GM19467 (cell line): Measurements from ENCODE around the gene AHRR.
"Not testable (repeated sequence)": the region's sequence is repeated elsewhere in the genome, so short reads cannot be mapped to it uniquely, and the experiment has no call there.

Experiments used
- ATAC-seq: cut with Tn5 transposase; IDR thresholded peaks from one replicate; pipeline ENCODE4 v1.9.1; 2021; ENCODE audit warnings: mild to moderate bottlenecking, moderate library complexity; ENCODE audit not compliant: unreplicated experiment

Gene AHRR

DNA sequence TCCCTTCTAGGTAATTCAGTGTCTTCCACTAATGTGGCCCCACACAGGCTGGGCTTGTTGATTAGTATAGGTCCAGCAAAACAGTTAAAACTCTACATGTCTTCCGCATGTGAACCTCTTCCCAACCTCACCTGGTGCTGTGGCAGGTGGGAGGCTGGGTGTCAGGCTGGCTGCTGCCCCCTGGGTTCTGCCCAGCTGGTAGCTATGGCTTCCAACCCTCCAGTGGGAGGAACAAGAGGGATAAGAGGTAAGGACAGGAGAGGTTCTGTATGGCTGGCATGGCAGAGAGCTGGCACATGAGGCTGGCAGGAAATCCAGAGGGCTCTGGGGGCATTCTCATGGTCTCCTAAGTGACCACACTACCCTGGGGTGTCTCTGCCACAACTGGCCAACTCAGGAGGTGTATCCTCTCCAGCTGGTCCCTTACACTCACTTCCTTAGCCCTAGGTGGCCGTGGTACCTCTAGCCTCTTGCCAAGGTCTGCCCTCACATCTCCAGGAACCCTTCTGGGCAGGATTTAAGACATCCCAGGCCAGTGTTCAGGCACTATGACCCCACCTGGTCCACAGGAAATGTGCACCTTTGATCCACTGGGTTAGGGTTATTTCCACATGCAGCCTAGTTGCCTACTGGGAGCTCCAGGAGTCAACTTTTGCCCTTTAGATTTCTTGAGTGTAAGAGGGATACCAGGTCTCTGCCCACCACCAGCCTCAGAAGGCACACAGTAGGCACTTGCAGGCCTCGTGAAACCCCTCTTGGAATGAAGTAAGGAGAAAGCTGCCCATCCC is 41.7 kb downstream of the AHRR start:
- no peak for ATAC-seq

GRCh38 chr5:364497-364896 is 43.0 kb downstream of the AHRR start:
- no peak for ATAC-seq

DNA sequence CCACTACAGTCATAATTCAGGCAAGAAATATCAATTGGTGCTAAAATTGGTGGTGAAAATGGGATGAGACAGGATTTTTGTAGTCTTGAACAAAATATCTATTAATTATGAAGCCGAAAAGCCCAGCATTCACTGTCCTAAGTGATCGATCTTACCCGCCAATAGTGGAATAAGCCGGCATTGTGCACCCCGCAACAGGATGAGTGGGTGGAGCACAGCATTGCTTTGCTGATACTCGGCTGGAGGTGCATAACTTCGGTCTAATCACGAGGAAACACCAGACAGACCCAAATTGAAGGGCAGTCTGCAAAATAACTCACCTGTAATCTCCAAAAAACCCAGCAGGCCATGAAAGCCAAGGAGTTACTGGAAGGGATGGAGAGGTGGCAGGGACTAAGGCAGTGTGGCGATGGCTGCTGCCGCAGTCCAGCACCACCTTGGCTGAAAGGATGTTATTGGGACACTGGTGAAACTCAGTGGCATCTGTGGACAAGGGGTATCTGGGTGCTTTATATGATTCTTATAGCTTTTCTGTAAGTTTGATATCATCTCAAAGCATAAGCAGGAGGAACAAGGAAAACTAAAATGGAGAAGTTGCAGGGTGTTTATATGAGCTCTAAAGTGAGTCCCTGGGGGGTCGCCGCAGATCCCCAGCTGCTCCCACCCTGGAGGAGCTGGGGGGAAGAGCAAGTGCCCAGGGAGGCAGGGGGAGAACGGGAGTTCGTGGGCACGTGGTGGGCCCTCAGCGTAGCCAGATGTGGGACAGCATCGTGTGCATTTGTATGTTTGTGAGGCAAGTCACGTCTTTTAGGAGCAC is 45.2 kb downstream of the AHRR start:
- ATAC-seq: no peak

GRCh38 chr5:367358-368130 is 46.0 kb downstream of the AHRR start:
- no peak for ATAC-seq

DNA sequence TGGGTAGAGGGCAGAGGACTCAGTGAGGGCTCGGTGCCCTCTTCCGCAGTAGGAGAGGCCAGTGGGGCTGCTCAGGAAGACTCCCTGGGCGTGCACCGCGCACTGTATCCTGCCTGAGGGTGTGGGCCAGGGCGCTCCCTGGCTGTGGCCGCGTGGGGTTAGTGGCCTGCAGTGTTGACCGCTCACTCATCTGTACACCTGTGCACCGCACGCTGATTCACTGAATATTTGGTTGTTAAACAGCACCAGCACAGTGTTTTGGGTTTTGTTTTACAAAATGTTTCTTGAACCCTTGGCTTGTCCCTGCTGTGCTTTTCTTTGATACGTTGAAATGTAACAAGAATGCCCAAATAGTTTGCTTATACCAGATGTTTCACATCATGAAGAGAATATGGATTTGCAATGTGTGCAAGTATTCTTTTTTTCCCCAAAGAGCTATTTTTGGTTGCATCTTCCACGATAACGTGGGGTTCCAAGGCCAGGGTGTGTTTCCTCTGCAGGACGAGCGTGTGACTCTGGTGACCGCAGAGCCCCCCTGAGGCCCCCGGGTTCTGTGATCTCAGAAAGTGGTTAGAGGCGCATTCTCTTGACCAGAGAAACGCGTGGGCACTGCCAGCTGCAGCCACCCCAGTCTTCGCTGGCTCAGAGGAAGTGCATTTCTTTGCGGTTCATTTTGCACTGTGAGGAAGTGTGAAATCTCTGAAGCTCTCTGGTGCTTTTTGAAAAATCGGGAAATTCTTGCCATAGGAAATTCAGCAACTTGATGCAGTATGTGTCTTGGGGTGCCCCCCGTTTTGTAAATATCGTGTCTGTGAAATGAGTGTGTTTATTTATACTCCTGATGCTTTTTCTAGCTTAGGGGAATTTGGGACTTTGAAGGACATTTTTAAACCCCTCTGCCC is 46.9 kb downstream of the AHRR start:
- ATAC-seq: peak; percentile 50

- no peak for ATAC-seq
Measured at GRCh38 chr5:369151-369868, 47.8 kb downstream of the AHRR start.

GRCh38 chr5:369869-370236 is 48.3 kb downstream of the AHRR start:
- ATAC-seq: not testable (repeated sequence)

DNA sequence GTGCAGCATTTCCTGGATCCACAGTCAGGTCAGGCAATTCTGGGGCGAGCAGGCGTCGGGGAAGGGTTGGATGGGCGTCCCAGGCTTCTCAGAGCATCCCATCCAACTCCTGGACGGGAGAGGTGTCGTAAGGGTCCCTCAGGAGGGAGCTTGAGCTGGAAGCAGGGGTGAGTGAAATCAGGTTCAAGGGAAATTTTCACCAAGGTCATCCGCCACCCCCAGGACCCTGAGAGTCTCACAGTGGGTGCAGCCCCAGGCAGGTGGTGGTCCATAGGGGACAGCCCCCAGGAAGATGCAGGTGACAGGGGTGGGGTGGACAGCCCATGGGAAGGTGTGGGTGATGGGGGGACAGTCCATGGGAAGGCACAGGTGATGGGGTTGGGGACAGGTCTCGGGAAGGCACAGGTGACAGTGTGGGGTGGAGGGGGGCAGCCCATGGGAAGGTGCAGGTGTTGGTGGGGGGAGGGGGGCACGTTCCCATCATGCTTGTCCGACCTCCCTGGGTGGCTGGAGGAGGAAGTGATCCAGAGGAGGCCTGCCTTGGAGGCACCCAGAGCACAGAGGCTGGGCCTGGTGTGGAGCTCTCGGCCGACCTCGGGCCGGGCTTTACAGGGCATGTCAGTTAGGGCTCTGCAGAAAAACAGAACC is 48.9 kb downstream of the AHRR start:
- ATAC-seq: no peak

DNA sequence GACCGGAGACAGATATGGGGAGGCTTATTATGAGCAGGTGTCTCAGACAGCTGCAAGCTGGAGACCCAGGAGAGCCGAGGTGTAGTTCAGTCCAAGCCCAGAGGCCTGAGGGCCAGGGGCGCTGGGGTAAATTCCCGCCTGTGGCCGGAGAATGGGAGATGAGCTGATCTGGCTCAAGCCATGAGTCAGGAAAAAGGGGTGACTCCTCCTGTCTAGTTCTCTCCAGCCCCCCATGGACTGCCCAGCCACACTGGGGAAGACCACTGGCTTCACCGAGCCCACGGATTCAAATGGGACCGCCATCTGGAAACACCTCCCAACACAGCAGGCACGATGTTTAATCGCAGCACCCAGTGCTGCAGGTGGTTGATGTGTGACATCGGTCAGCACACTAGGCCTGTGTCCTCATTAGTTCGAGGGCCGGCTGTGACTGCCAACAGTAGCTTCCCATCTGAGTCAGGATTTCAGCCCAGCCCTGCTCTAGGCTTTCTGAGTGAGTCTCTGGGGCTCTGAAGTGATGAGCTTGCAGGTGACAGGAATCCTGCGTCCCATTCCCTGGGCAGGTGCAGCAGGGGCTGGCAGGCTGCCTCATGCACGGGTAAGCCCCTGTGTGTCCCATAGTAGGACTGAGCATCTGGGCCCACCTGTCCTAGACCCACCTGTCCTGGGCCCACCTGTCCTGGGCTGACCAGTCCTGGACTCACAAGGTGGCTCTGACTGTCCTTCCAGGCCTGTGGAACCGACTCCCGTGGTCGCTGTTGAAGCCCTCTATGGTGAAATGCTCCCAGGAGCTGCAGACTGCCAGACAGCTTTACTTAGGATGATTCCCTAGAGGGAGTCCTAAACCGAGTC is 49.7 kb downstream of the AHRR start:
- no peak for ATAC-seq

DNA sequence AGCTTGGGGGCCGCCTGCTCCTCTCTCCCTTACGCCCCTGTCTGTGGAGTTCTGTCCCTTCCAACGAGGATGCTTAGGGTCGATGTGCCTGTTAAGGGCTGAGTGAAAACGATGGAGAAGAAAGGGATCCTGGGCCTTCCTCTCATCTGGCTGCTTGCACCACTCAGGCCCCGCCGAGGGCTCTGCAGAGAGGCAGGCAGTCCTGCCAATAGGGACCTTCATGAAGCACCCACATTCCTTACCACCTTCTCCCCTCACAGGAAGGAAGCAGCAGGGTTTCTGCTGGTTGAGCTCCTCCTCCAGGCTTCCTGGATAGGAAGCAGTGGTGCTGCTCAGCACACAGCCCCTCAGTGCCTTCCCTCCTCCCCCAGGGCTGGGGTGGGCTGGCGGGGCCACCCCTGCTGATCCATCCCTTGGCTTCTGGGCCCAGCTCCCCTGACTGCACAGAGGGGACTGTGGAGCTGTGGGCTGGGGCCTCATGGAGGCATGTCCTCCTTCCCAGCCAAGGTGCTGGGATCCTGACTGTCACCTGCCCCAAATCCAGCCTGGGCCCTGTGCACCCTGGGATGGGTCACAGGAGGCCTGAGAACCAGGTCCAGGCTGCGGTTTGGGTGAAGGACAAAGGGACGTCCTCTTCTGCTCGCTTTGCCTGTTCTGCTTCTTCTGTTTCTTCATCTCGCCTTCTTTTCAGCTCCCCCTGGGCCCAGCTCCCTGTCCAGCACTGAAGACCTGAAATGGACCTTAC is 50.5 kb downstream of the AHRR start:
- no peak for ATAC-seq

DNA sequence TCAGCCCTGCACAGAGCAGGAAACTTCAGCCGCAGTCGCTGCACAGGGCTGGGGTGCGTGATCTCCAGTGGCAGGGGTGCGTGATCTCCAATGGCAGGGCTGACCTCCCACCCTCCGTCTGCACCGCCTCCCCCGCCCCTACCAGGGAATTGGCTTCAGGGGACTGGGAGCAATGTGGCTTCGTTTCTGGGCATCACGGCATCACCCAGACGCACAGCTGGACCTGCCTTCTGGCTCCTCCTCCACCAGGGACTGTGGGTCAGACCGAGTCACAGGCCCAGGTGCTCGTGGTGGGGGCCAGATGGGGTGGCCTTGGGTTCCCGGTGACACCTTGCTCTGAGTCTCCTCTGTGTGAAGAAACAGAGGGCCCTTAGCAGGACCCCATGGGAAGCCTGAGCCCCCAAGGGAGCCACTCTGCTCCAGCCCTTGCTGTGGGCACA is 51.1 kb downstream of the AHRR start:
- ATAC-seq: no peak

GRCh38 chr5:372996-373709 is 51.6 kb downstream of the AHRR start:
- ATAC-seq: no peak

GRCh38 chr5:373710-374602 is 52.4 kb downstream of the AHRR start:
- peak; percentile 33 for ATAC-seq

DNA sequence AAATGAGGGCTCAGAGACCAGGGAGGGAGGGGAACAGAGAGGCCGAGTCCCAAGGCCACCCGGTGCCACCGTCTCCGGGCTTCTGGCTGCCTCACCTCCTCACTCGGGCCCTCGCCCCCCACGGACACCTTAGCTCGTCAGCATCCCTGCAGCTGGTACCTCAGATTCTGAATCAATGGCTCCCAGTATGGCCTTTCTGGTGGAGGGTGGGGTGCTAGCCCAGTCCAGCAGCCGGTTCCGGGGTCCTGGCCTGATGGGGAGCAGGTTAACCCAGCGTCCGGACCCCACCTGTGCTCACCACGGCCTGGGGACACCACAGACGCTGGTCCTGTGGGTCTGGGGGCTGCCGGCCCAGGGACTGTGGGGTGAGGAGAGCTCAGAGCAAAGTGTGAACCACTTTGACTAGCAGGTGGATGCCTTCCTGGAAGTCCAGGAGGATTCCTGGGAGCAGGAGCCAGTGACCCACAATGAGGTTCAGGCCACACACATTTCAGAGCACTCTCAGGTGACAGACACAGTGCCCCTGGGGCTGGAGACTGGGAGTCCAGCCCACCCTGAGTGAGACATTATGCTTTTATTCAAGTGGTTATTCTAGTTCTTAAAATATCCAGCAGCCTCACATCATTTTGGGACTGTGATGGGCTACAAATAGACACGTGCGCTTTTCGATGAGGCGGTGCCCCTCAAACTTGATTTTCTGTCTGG is 53.3 kb downstream of the AHRR start:
- no peak for ATAC-seq

- no peak for ATAC-seq
Measured at GRCh38 chr5:375336-375920, 53.9 kb downstream of the AHRR start.
